Lower leg skin (tissue), 3 donors: ENCODE results near the gene PABPC1L.

Source experiments
- CTCF ChIP-seq, 3 donors: fragments of 450-650 bp; IDR thresholded peaks; one replicate each; pipeline ENCODE4 v1.5.1; 2016; ENCODE audit warnings: antibody characterized with exemption in 3 of 3, mild to moderate bottlenecking in 3 of 3, moderate library complexity in 2 of 3
- POLR2A ChIP-seq, 2 donors: fragments of 450-650 bp; IDR thresholded peaks; one replicate each; pipeline ENCODE4 v1.6.1; 2016 to 2017; ENCODE audit warnings: antibody characterized with exemption in 2 of 2, mild to moderate bottlenecking in 1 of 2, moderate library complexity in 1 of 2

- TF ChIP-seq CTCF (IDR thresholded peaks at IDR 0.05) (no peak), POLR2A (IDR thresholded peaks at IDR 0.05) (no peak)
These were observed 66.8 kb downstream of the PABPC1L start for GRCh38 chr20:44976698-44977097.
